H1 (cell line): ENCODE measurements around the gene FAT1. TPM values are rescaled to one million over a fixed set of nuclear protein-coding genes. Genes with fewer than 3 reads are reported as not detected.

Experiments
- CEBPB ChIP-seq: IDR thresholded peaks from 2 replicates; pipeline ENCODE4 v1.6.1; 2012; ENCODE audit warnings: low read depth, low read length
- RAD21 ChIP-seq, 2 experiments: IDR thresholded peaks in 1 of 2; conservative IDR thresholded peaks in 1 of 2; 2 replicates each; pipeline ENCODE4 v1.6.1; 2011; ENCODE audit warnings: low read depth in 2 of 2, low read length in 2 of 2, improper control_type of control experiment in 1 of 2, inconsistent platforms in 1 of 2, mild to moderate bottlenecking in 1 of 2, moderate library complexity in 1 of 2
- RBBP5 ChIP-seq: IDR thresholded peaks from 2 replicates; pipeline ENCODE4 v1.7.1; 2012; ENCODE audit warnings: low read depth, mild to moderate bottlenecking, inconsistent platforms, low read length, moderate library complexity, borderline replicate concordance
- RXRA ChIP-seq: IDR thresholded peaks from 2 replicates; pipeline ENCODE4 v1.6.1; 2011; ENCODE audit warnings: low read depth, mild to moderate bottlenecking, low read length, moderate library complexity; ENCODE audit not compliant: insufficient read depth
- SP2 ChIP-seq: IDR thresholded peaks from 2 replicates; pipeline ENCODE4 v1.6.1; 2012; ENCODE audit warnings: mild to moderate bottlenecking, low read length, inconsistent platforms
- TBP ChIP-seq: IDR thresholded peaks from 2 replicates; pipeline ENCODE4 v1.6.1; 2011; ENCODE audit warnings: low read depth, low read length, improper control_type of control experiment
- TEAD4 ChIP-seq: IDR thresholded peaks from 2 replicates; pipeline ENCODE4 v1.6.1; 2012; ENCODE audit warnings: low read depth, low read length, inconsistent platforms, mixed read lengths
- polyA plus RNA-seq, 7 experiments: library from polyadenylated mRNA; depleted of rRNA in 3 of 7; stranded (reverse) in 5 of 7; unstranded in 2 of 7; fragments of >200 nt in 5 of 7; fragments of 200-250 nt in 2 of 7; gene quantifications; 1 replicate in 5 of 7; 2 replicates in 1 of 7; 4 replicates in 1 of 7; pipeline versions ENCODE4 v1.2.1 to v1.2.3, GENCODE V29; 2011 to 2013; ENCODE audit warnings: missing spikeins in 2 of 7, mixed read lengths in 2 of 7
- total RNA-seq: library from RNA; stranded (reverse); fragmentation: NEBNext Ultra II Directional; extraction: Animal tissue kit (Norgen Biotek cat#: 25700); gene quantifications from 2 replicates; pipeline ENCODE4 v1.2.1, GENCODE V29; 2021
- TF ChIP-seq, protein P1 (sequence below): fragments of 300-600 bp; sonication (generic); IDR thresholded peaks from 2 replicates; pipeline ENCODE4 v1.7.1; 2012; ENCODE audit warnings: low read length, moderate library complexity, mild to moderate bottlenecking, inconsistent platforms; ENCODE audit not compliant: insufficient replicate concordance
- TF ChIP-seq, protein P2 (sequence below): IDR thresholded peaks from 2 replicates; pipeline ENCODE4 v1.6.1; 2011; ENCODE audit warnings: low read length, improper control_type of control experiment
- TF ChIP-seq, protein P3 (sequence below): IDR thresholded peaks from 2 replicates; pipeline ENCODE4 v1.6.1; 2012; ENCODE audit warnings: inconsistent platforms

Gene FAT1
- total and polyA plus RNA-seq, 2 of the 8 experiments (the other 6 are each of a cell fraction or from before 2014, with no cell fraction given) = 94.4 to 137 TPM

DNA sequence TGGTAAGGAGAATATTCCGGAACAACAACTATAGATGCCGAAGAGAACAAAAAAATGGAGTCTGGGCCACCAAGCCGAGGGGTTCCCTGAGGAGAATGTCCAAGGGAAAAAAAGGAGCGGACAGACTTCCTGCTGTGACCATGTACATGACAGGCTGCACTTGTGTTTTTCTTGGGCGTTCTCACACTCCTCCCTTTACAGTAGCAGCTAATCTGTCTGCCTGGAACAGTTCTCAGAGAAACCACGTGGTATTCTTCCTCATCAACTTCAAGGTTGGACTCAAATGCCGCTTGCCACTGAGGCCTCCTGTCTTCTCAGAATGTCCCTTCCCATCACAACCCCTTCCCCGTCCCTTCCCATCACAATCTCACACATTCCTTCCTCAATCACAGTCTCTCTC is 137.5 kb downstream of the FAT1 start (continued):
- TF ChIP-seq, protein P1, sequence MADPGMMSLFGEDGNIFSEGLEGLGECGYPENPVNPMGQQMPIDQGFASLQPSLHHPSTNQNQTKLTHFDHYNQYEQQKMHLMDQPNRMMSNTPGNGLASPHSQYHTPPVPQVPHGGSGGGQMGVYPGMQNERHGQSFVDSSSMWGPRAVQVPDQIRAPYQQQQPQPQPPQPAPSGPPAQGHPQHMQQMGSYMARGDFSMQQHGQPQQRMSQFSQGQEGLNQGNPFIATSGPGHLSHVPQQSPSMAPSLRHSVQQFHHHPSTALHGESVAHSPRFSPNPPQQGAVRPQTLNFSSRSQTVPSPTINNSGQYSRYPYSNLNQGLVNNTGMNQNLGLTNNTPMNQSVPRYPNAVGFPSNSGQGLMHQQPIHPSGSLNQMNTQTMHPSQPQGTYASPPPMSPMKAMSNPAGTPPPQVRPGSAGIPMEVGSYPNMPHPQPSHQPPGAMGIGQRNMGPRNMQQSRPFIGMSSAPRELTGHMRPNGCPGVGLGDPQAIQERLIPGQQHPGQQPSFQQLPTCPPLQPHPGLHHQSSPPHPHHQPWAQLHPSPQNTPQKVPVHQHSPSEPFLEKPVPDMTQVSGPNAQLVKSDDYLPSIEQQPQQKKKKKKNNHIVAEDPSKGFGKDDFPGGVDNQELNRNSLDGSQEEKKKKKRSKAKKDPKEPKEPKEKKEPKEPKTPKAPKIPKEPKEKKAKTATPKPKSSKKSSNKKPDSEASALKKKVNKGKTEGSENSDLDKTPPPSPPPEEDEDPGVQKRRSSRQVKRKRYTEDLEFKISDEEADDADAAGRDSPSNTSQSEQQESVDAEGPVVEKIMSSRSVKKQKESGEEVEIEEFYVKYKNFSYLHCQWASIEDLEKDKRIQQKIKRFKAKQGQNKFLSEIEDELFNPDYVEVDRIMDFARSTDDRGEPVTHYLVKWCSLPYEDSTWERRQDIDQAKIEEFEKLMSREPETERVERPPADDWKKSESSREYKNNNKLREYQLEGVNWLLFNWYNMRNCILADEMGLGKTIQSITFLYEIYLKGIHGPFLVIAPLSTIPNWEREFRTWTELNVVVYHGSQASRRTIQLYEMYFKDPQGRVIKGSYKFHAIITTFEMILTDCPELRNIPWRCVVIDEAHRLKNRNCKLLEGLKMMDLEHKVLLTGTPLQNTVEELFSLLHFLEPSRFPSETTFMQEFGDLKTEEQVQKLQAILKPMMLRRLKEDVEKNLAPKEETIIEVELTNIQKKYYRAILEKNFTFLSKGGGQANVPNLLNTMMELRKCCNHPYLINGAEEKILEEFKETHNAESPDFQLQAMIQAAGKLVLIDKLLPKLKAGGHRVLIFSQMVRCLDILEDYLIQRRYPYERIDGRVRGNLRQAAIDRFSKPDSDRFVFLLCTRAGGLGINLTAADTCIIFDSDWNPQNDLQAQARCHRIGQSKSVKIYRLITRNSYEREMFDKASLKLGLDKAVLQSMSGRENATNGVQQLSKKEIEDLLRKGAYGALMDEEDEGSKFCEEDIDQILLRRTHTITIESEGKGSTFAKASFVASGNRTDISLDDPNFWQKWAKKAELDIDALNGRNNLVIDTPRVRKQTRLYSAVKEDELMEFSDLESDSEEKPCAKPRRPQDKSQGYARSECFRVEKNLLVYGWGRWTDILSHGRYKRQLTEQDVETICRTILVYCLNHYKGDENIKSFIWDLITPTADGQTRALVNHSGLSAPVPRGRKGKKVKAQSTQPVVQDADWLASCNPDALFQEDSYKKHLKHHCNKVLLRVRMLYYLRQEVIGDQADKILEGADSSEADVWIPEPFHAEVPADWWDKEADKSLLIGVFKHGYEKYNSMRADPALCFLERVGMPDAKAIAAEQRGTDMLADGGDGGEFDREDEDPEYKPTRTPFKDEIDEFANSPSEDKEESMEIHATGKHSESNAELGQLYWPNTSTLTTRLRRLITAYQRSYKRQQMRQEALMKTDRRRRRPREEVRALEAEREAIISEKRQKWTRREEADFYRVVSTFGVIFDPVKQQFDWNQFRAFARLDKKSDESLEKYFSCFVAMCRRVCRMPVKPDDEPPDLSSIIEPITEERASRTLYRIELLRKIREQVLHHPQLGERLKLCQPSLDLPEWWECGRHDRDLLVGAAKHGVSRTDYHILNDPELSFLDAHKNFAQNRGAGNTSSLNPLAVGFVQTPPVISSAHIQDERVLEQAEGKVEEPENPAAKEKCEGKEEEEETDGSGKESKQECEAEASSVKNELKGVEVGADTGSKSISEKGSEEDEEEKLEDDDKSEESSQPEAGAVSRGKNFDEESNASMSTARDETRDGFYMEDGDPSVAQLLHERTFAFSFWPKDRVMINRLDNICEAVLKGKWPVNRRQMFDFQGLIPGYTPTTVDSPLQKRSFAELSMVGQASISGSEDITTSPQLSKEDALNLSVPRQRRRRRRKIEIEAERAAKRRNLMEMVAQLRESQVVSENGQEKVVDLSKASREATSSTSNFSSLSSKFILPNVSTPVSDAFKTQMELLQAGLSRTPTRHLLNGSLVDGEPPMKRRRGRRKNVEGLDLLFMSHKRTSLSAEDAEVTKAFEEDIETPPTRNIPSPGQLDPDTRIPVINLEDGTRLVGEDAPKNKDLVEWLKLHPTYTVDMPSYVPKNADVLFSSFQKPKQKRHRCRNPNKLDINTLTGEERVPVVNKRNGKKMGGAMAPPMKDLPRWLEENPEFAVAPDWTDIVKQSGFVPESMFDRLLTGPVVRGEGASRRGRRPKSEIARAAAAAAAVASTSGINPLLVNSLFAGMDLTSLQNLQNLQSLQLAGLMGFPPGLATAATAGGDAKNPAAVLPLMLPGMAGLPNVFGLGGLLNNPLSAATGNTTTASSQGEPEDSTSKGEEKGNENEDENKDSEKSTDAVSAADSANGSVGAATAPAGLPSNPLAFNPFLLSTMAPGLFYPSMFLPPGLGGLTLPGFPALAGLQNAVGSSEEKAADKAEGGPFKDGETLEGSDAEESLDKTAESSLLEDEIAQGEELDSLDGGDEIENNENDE = no peak
- TF ChIP-seq, protein P2, sequence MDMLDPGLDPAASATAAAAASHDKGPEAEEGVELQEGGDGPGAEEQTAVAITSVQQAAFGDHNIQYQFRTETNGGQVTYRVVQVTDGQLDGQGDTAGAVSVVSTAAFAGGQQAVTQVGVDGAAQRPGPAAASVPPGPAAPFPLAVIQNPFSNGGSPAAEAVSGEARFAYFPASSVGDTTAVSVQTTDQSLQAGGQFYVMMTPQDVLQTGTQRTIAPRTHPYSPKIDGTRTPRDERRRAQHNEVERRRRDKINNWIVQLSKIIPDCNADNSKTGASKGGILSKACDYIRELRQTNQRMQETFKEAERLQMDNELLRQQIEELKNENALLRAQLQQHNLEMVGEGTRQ = no peak
- TF ChIP-seq RAD21 (IDR thresholded peaks at IDR 0.05 in 1 of 2, conservative IDR thresholded peaks at IDR 0.05 in 1 of 2; ENCODE audit: low read depth in 2 of 2, low read length in 2 of 2) (no peak), RBBP5 (no peak), TEAD4 (no peak), RXRA (no peak), TBP (no peak), SP2 (no peak), CEBPB (no peak)
- TF ChIP-seq, protein P3, sequence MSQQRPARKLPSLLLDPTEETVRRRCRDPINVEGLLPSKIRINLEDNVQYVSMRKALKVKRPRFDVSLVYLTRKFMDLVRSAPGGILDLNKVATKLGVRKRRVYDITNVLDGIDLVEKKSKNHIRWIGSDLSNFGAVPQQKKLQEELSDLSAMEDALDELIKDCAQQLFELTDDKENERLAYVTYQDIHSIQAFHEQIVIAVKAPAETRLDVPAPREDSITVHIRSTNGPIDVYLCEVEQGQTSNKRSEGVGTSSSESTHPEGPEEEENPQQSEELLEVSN = no peak
